ENCODE results near the gene ZCCHC24. TPM values are rescaled to one million over a fixed set of nuclear protein-coding genes. Genes with fewer than 3 reads are reported as not detected.

ZCCHC24 gene
- total and polyA plus RNA-seq, 2 of the 8 experiments (the other 6 are each of a cell fraction or from before 2014, with no cell fraction given), result 3.9 to 6.9 TPM

DNA sequence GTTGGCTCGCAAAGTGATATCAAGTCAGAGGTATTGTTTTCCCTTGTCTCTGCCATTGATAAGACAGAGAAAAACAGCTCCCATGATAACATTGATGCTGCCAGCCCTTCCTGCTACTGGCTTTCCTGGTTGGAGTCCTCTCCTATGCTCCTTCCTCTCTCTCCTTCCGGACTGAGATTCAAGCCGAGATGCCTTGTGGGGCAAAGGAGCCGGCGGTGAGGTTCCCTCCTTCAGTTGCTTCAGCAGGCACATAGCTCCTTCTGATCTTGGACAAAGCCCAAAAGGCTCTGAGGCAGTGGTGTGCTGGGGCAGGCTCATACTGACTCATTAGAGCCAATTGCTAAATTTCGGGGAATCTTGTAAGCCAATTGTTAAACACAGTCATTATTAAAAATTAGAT lies 8.8 kb upstream of the ZCCHC24 start:
- Histone ChIP-seq H3K9me3 (ENCODE audit: insufficient read depth in 2 of 2, low read depth in 1 of 2, low read length in 1 of 2) (no peaks in the 10 kb centered on the region), H3K4me2 (ENCODE audit: insufficient read depth in 1 of 2, low read depth in 2 of 2, low read length in 2 of 2) (no peak overlapping the region), H4K20me1 (replicated peaks in 1 of 2; ENCODE audit: control insufficient read depth in 1 of 2, insufficient read depth in 2 of 2, low read length in 2 of 2) (no peaks in the 10 kb centered on the region), H4K8ac (ENCODE audit: extremely low read depth, insufficient read depth, low read length) (no peak overlapping the region), H3K4me3 (ENCODE audit: extremely low read depth in 1 of 4, insufficient read depth in 2 of 4, low read depth in 3 of 4, low read length in 4 of 4) (no peak overlapping the region), H3K27me3 (replicated peaks in 1 of 4; ENCODE audit: control insufficient read depth in 3 of 4, extremely low read depth in 1 of 4, insufficient read depth in 3 of 4, low read length in 3 of 4) (no peaks in the 10 kb centered on the region; a peak in 3 of 7 replicates), H4K5ac (ENCODE audit: insufficient read length, low read depth, low read length) (no peak overlapping the region), H2BK15ac (ENCODE audit: low read length) (no peak overlapping the region), H3K23me2 (ENCODE audit: low read depth, low read length) (no peaks in the 10 kb centered on the region; the same call in 1 of the 2 replicates), H2BK12ac (ENCODE audit: low read depth, low read length) (no peak overlapping the region), H4K91ac (replicated peaks; ENCODE audit: insufficient read length, low read length) (no peak overlapping the region), H2BK5ac (ENCODE audit: low read depth, low read length) (no peak overlapping the region), H3K4me1 (replicated peaks in 1 of 4; ENCODE audit: control insufficient read depth in 3 of 4, insufficient read depth in 4 of 4, low read length in 3 of 4) (peaks cover 2 to 5% (median 4%) of the 10 kb centered on the region in 4 experiments; a peak in 2 of 7 replicates), H3K23ac (ENCODE audit: insufficient read length) (no peak overlapping the region), H3K56ac (replicated peaks; ENCODE audit: insufficient read length, low read depth, low read length) (no peak overlapping the region), H2BK120ac (replicated peaks; ENCODE audit: low read depth, low read length) (no peak overlapping the region), H3K18ac (ENCODE audit: extremely low read depth, low read length) (no peak overlapping the region), H3K79me2 (ENCODE audit: control insufficient read depth in 1 of 2, insufficient read depth in 2 of 2, low read length in 2 of 2) (no peaks in the 10 kb centered on the region), H3K9ac (replicated peaks in 1 of 4; ENCODE audit: extremely low read depth in 1 of 4, low read depth in 3 of 4, low read length in 3 of 4) (no peak overlapping the region), H3K27ac (ENCODE audit: low read depth, low read length) (no peak overlapping the region), H3K36me3 (ENCODE audit: control insufficient read depth in 2 of 4, insufficient read depth in 4 of 4, low read length in 3 of 4) (no peaks in the 10 kb centered on the region), H3K14ac (ENCODE audit: insufficient read length) (no peak overlapping the region), H3K79me1 (ENCODE audit: low read depth, low read length) (no peaks in the 10 kb centered on the region), H2AK5ac (ENCODE audit: low read depth, low read length) (no peak overlapping the region), H3K4ac (replicated peaks; ENCODE audit: insufficient read length, low read depth, low read length) (no peak overlapping the region), H2BK20ac (ENCODE audit: low read length) (no peak overlapping the region), H2AFZ (ENCODE audit: low read length) (0 out of 2 replicates have a peak overlapping the region, but pooled peaks have one; percentile 8)
- FAIRE-seq, result no peak
- DNase-seq (ENCODE audit: low read depth in 1 of 2, low spot score in 2 of 2), result no peak
- POLR2A ChIA-PET (ENCODE audit: partially characterized antibody), result interaction anchor here (1.5 kb wide), 1 partner anchor 21 kb away, joined by 3 read pairs; no protein-coding TSS in a partner anchor
- CTCF ChIA-PET (ENCODE audit: partially characterized antibody), result interaction anchor here (0.7 to 5.8 kb wide), 7 partner anchors 8 to 186 kb away, joined by 3 to 33 read pairs (median 4); no protein-coding TSS in a partner anchor
- TF ChIP-seq EP300 (IDR thresholded peaks at IDR 0.05; ENCODE audit: borderline replicate concordance in 1 of 2, low read depth in 2 of 2, low read length in 2 of 2), result no peak
- TF ChIP-seq SP2 (IDR thresholded peaks at IDR 0.05; ENCODE audit: low read length), result no peak
- TF ChIP-seq EGR1 (IDR thresholded peaks at IDR 0.05; ENCODE audit: borderline replicate concordance, low read depth, low read length), result no peak
- TF ChIP-seq POU5F1 (IDR thresholded peaks at IDR 0.05; ENCODE audit: low read depth, low read length), result no peak
- no peak for TF ChIP-seq HDAC6 (IDR thresholded peaks at IDR 0.05; ENCODE audit: low read depth, low read length)
- WGBS, 2 experiments (ENCODE audit: extremely low coverage in 1 of 2, insufficient coverage in 1 of 2, insufficient read length in 1 of 2, insufficient replicate concordance in 2 of 2, low coverage in 1 of 2, low lambda C conversion rate in 2 of 2, missing lambda C conversion rate in 1 of 2), result 85% methylated on average over 6 of the region's 6 CpGs; no CpG with 5 or more reads in 1 of the 2 experiments
